ENCODE measurements around the gene JARID2.

DNA sequence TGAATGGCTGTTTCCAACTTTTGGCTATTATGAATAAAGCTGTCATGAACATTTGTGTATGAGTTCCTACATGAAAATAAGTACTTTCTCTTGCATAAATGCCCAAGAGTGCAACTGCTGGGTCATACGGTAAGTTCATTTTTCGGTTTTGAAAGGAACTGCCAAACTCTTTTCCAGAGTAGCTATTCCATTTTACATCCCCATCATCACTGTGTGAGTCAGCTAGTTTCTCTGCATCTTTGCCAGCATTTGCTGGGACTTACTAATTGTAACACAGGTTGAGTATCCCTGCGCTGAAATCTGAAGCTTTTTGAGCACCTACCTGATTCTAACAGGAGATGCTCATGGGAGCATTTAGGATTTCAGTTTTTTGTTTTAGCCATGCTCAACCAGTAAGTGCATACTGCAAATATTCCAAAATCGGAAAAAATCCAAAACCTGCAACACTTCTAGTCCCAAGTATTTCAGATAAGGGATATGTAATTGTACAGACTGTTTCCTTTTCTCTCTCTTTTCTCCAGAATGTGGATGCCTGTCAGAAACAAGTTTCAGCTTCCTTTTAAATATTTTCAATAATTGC, 298.5 kb downstream of the JARID2 start:
- TF ChIP-seq, protein P1, sequence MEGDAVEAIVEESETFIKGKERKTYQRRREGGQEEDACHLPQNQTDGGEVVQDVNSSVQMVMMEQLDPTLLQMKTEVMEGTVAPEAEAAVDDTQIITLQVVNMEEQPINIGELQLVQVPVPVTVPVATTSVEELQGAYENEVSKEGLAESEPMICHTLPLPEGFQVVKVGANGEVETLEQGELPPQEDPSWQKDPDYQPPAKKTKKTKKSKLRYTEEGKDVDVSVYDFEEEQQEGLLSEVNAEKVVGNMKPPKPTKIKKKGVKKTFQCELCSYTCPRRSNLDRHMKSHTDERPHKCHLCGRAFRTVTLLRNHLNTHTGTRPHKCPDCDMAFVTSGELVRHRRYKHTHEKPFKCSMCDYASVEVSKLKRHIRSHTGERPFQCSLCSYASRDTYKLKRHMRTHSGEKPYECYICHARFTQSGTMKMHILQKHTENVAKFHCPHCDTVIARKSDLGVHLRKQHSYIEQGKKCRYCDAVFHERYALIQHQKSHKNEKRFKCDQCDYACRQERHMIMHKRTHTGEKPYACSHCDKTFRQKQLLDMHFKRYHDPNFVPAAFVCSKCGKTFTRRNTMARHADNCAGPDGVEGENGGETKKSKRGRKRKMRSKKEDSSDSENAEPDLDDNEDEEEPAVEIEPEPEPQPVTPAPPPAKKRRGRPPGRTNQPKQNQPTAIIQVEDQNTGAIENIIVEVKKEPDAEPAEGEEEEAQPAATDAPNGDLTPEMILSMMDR (IDR thresholded peaks at IDR 0.05; ENCODE audit: insufficient read depth, low read depth, low read length), result no peak
- no peak for TF ChIP-seq EZH2 (IDR thresholded peaks at IDR 0.05; ENCODE audit: insufficient read depth, low read length)
